GM12878 (cell line): ENCODE data around the gene RSPH9. TPM values are rescaled to one million over a fixed set of nuclear protein-coding genes. Genes with fewer than 3 reads are reported as not detected.

Experiments
- ATAC-seq: fragments of 200-7000 bp; cut with Tn5 transposase; 3 replicates; pipeline ENCODE4 v1.9.1; 2020; ENCODE audit warnings: mild to moderate bottlenecking, moderate library complexity
- BruUV-seq: library from RNA; stranded (reverse); fragments of 400-500 nt; replicated peaks from 2 replicates; lab custom pipeline; 2021; lab: Mats Ljungman, UMichigan
- CTCF ChIA-PET: fragments of 300-600 bp; sonication (Branson Sonifier 250); formaldehyde crosslinking; extraction: SDS; loops from one replicate; lab custom pipeline; 2021; ENCODE audit warnings: inconsistent platforms; lab: Yijun Ruan, JAX
- POLR2A ChIA-PET: fragments of 350-600 bp; formaldehyde crosslinking; extraction: SDS; loops from one replicate; lab custom pipeline; 2021; ENCODE audit warnings: inconsistent platforms; lab: Charles Lee
- RAD21 ChIA-PET: fragments of 300-600 bp; sonication (Branson Sonifier 250); formaldehyde crosslinking; loops from one replicate; lab custom pipeline; 2023; ENCODE audit warnings: antibody characterized with exemption; ENCODE audit not compliant: unreplicated experiment; lab: Charles Lee
- SMC1A ChIA-PET: fragments of 300-600 bp; sonication (Branson Sonifier 250); formaldehyde crosslinking; loops from one replicate; lab custom pipeline; 2023; ENCODE audit not compliant: unreplicated experiment, uncharacterized antibody; lab: Charles Lee
- DNase-seq: peaks from one replicate; pipeline ENCODE4 v3.0.0-alpha.2; 2011; ENCODE audit warnings: low read depth, low spot score
- FAIRE-seq: peaks from 3 replicates; lab custom pipeline; 2011; peaks lifted over from hg19 to GRCh38; lab: Jason Lieb, UNC
- H2AFZ ChIP-seq: 2 replicates; pipeline ENCODE4 v1.6.0; 2011; ENCODE audit warnings: low read depth, low read length, control low read depth; ENCODE audit not compliant: control insufficient read depth
- H3K27ac ChIP-seq: 2 replicates; pipeline ENCODE4 v1.5.1; 2011; ENCODE audit warnings: control low read depth; ENCODE audit not compliant: control insufficient read depth, insufficient read depth
- H3K27me3 ChIP-seq, 2 experiments: replicated peaks in 1 of 2; 2 replicates each; pipeline versions ENCODE4 v1.6.0 to v1.6.1; 2011; ENCODE audit warnings: low read length in 1 of 2; ENCODE audit not compliant: control insufficient read depth in 2 of 2, insufficient read depth in 2 of 2
- H3K36me3 ChIP-seq, 2 experiments: 2 replicates each; pipeline ENCODE4 v1.5.1; 2011; ENCODE audit warnings: low read length in 1 of 2; ENCODE audit not compliant: control insufficient read depth in 2 of 2, insufficient read depth in 2 of 2
- H3K4me1 ChIP-seq: 2 replicates; pipeline ENCODE4 v1.6.1; 2011; ENCODE audit warnings: mild to moderate bottlenecking, low read length, moderate library complexity, mixed read lengths; ENCODE audit not compliant: control insufficient read depth, insufficient read depth
- H3K4me2 ChIP-seq: 2 replicates; pipeline ENCODE4 v1.6.0; 2011; ENCODE audit warnings: control low read depth; ENCODE audit not compliant: control insufficient read depth, insufficient read depth
- H3K4me3 ChIP-seq: fragments of 200-600 bp; sonication (generic); 2 replicates; pipeline ENCODE4 v1.5.1; 2016
- H3K79me2 ChIP-seq: 2 replicates; pipeline ENCODE4 v1.6.0; 2011; ENCODE audit warnings: low read length; ENCODE audit not compliant: control insufficient read depth, insufficient read depth
- H3K9ac ChIP-seq: 2 replicates; pipeline ENCODE4 v1.8.0; 2011; ENCODE audit warnings: low read length, control low read depth, mixed read lengths; ENCODE audit not compliant: control insufficient read depth, insufficient read depth
- H3K9me3 ChIP-seq: replicated peaks from 3 replicates; pipeline ENCODE4 v1.5.1; 2011; ENCODE audit warnings: mild to moderate bottlenecking, low read length; ENCODE audit not compliant: control insufficient read depth, insufficient read depth
- H4K20me1 ChIP-seq: 2 replicates; pipeline ENCODE4 v1.6.0; 2011; ENCODE audit not compliant: control insufficient read depth, insufficient read depth
- BACH1 ChIP-seq: fragments of 450-650 bp; IDR thresholded peaks from 2 replicates; pipeline ENCODE4 v1.6.1; 2017; ENCODE audit warnings: mild to moderate bottlenecking, borderline replicate concordance
- CHD4 ChIP-seq: fragments of 200-600 bp; sonication (generic); IDR thresholded peaks from 2 replicates; pipeline ENCODE4 v1.6.1; 2016; ENCODE audit warnings: mild to moderate bottlenecking
- ESRRA ChIP-seq: IDR thresholded peaks from 2 replicates; pipeline ENCODE4 v1.6.1; 2012; ENCODE audit warnings: mild to moderate bottlenecking, low read length, improper control_type of control experiment
- SIN3A ChIP-seq: IDR thresholded peaks from 2 replicates; pipeline ENCODE4 v1.6.1; 2012; ENCODE audit warnings: low read depth, low read length, improper control_type of control experiment
- ZBTB40 ChIP-seq: fragments of 450-650 bp; IDR thresholded peaks from 2 replicates; pipeline ENCODE4 v1.6.1; 2016; ENCODE audit warnings: mild to moderate bottlenecking, moderate library complexity, borderline replicate concordance
- WGBS: methylation state at CpG from one replicate; pipeline ENCODE4 v1.1.6; 2016; ENCODE audit warnings: low lambda C conversion rate; ENCODE audit not compliant: insufficient replicate concordance, insufficient coverage; ENCODE audit errors: missing lambda C conversion rate; 5-methylcytosine and 5-hydroxymethylcytosine counted together
- in situ Hi-C: fragments of 300-500 bp; cut with MboI; formaldehyde crosslinking; loops from 9 replicates; pipeline ENCODE4 v1.14.3; 2018; ENCODE audit warnings: mixed read lengths
- intact Hi-C: fragments of 100-400 bp; cut with micrococcal nuclease; formaldehyde crosslinking; loops from one replicate; pipeline ENCODE4 v1.14.2; 2022; ENCODE audit not compliant: unreplicated experiment
- polyA plus RNA-seq, 11 experiments: library from polyadenylated mRNA; depleted of rRNA in 4 of 11; unstranded in 6 of 11; stranded (reverse) in 5 of 11; fragments of >200 nt; fragmentation: Nextera tagmentation in 4 of 11; fragmentation: Illumina TruSeq in 1 of 11; extraction: Ambion mirVana in 4 of 11; extraction: Trizol in 1 of 11; gene quantifications; 1 replicate in 1 of 11; 2 replicates in 10 of 11; pipeline versions ENCODE4 v1.2.1 to v1.2.3, GENCODE V29; 2011 to 2016; ENCODE audit warnings: inconsistent platforms in 2 of 11, missing spikeins in 2 of 11, low read depth in 1 of 11
- total RNA-seq, 4 experiments: library from RNA; depleted of rRNA in 3 of 4; stranded (reverse); fragments of >200 nt in 3 of 4; fragmentation: Illumina TruSeq in 1 of 4; extraction: Trizol in 1 of 4; gene quantifications; 2 replicates each; pipeline versions ENCODE4 v1.2.1 to v1.2.3, GENCODE V29; 2013 to 2021
- TF ChIP-seq, protein P1 (sequence below): IDR thresholded peaks from 2 replicates; pipeline ENCODE4 v1.6.1; 2012; ENCODE audit warnings: low read depth, low read length, improper control_type of control experiment
- TF ChIP-seq, protein P2 (sequence below): fragments of 450-650 bp; IDR thresholded peaks from 2 replicates; pipeline ENCODE4 v1.6.1; 2017; ENCODE audit warnings: low read depth, mild to moderate bottlenecking, moderate library complexity

The RSPH9 gene
- total and polyA plus RNA-seq, 10 of the 15 experiments (the other 5 are each of a cell fraction or from before 2014, with no cell fraction given) = 0.26 to 0.63 (median 0.36) TPM; not detected in 6

DNA sequence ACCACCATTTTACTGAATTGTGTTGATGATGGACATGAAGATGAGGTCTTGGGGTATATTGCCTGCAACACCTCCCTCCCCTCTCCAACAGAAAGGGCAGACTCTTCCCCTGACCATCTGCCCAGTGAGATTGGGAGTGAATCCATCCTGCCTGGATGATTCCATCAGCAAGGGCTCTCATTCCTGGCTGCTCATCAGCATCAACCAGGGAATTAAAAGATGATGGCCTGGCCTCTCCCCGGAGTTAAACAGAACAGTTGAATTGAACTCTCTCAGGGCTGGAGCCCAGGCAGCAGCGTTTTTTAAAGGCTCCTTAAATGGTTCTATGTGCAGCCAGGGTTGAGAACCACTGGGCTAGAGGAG lies 57.3 kb downstream of the RSPH9 start:
- DNase-seq = no peak
- POLR2A ChIA-PET = no interaction called here
- Histone ChIP-seq H2AFZ (no peak overlapping the region), H3K4me1 (peaks cover 31% of the 10 kb centered on the region), H3K36me3 (no peaks in the 10 kb centered on the region), H3K27ac (no peak overlapping the region), H3K79me2 (no peaks in the 10 kb centered on the region), H3K9ac (no peak overlapping the region), H3K27me3 (no peaks in the 10 kb centered on the region), H3K4me2 (no peak overlapping the region)
- FAIRE-seq = no peak
- RAD21 ChIA-PET = no interaction called here
- WGBS = 47% methylated on average over 2 of the region's 2 CpGs
- SMC1A ChIA-PET = no interaction called here
- CTCF ChIA-PET = no interaction called here
- TF ChIP-seq SIN3A (no peak), ESRRA (no peak), ZBTB40 (no peak), BACH1 (no peak), CHD4 (no peak)
- TF ChIP-seq, protein P1, sequence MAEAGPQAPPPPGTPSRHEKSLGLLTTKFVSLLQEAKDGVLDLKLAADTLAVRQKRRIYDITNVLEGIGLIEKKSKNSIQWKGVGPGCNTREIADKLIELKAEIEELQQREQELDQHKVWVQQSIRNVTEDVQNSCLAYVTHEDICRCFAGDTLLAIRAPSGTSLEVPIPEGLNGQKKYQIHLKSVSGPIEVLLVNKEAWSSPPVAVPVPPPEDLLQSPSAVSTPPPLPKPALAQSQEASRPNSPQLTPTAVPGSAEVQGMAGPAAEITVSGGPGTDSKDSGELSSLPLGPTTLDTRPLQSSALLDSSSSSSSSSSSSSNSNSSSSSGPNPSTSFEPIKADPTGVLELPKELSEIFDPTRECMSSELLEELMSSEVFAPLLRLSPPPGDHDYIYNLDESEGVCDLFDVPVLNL = no peak
- TF ChIP-seq, protein P2, sequence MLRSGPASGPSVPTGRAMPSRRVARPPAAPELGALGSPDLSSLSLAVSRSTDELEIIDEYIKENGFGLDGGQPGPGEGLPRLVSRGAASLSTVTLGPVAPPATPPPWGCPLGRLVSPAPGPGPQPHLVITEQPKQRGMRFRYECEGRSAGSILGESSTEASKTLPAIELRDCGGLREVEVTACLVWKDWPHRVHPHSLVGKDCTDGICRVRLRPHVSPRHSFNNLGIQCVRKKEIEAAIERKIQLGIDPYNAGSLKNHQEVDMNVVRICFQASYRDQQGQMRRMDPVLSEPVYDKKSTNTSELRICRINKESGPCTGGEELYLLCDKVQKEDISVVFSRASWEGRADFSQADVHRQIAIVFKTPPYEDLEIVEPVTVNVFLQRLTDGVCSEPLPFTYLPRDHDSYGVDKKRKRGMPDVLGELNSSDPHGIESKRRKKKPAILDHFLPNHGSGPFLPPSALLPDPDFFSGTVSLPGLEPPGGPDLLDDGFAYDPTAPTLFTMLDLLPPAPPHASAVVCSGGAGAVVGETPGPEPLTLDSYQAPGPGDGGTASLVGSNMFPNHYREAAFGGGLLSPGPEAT = no peak
- TF ChIP-seq, all 136 proteins: peak for 0
- in situ Hi-C loops (no loop called here), intact Hi-C loops (no loop called here)
- Histone ChIP-seq H3K4me3 (no peak overlapping the region), H4K20me1 (no peaks in the 10 kb centered on the region), H3K9me3 (no peaks in the 10 kb centered on the region)
- BruUV-seq = no TSS peak
- ATAC-seq = no peak
